ENCODE measurements around the gene GALNS.

The GALNS gene

DNA sequence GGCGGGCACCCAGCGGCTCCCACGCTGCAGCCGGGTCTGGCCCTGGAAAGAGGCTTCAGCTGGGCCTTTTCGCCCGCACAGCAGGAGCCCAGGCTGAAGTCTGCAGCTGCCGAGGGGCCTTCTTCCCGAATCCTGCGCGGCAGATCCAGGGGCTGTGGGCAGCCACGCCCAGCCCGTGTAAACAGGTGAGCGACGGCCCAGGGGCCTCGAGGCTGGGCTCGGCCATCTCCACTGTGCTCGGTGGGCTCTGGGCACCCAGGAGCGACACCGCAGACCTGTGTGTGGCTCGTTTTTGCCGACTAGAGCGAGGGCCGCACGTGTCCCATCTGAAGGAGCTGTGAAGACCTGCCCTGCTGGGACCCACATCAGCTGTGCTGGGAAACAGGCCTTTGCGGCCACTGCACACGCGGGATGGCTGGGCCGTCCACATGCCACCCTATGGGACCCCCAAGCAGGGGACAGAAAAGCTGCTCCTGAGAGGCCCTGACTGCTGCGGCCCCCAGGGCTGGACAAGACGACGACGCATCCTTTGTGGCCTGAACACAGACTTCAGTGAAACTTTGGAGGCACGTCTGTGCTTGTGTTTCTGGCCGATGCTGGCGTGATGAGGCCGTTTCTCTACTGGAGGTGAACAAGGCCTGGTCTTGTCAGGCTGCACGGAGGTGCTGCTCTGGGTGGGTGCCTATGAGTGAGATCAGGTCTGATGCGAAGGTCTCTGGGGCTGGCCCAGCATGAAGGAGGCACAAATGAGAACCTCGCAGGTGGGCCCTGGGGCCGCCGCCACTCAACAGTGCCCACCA, 39.8 kb downstream of the GALNS start:
- no peak for DNase-seq (ENCODE audit: low spot score)

DNA sequence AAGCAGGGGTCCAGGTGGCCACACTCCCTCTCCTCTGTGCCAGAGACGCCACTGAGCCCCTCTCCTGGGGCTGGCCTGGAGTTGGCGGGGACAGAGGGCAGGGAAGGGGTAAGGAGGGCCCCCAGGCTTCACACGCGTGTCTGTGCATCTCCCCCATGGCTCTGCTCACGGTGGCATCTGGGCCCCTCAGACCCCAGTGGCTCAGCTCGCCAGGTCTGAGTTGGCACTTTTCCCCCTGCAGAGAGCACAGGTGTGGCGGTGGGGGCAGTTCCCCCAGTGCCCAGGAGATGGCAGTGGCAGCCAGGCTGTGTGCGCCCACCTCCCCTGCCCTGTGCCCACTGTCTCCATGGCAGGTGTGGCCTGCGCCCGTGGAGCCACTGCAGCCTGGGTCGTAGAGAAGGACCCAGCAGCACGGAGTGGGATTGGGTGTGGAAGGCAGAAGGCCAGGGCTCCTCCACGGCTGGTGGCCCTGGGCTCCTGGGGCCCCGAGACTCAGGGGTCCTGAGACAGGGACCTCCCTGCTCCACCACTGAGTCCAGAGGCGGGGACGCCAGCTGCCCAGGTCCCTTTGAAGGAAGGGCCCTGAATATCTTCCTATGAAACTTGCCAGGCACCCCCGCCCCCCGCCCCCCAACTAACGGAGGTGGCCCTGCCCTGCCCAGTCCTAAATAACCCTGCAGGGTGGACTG, 40.7 kb downstream of the GALNS start:
- DNase-seq (ENCODE audit: low spot score) = peak; percentile 77

- no peak for DNase-seq (ENCODE audit: low spot score)
Measured at GRCh38 chr16:88815227-88815626, 41.5 kb downstream of the GALNS start.

- DNase-seq (ENCODE audit: low spot score) = no peak
Measured at GRCh38 chr16:88814144-88814502, 42.6 kb downstream of the GALNS start.

GRCh38 chr16:88813269-88814143, 43.2 kb downstream of the GALNS start:
- no peak for DNase-seq (ENCODE audit: low spot score)

DNA sequence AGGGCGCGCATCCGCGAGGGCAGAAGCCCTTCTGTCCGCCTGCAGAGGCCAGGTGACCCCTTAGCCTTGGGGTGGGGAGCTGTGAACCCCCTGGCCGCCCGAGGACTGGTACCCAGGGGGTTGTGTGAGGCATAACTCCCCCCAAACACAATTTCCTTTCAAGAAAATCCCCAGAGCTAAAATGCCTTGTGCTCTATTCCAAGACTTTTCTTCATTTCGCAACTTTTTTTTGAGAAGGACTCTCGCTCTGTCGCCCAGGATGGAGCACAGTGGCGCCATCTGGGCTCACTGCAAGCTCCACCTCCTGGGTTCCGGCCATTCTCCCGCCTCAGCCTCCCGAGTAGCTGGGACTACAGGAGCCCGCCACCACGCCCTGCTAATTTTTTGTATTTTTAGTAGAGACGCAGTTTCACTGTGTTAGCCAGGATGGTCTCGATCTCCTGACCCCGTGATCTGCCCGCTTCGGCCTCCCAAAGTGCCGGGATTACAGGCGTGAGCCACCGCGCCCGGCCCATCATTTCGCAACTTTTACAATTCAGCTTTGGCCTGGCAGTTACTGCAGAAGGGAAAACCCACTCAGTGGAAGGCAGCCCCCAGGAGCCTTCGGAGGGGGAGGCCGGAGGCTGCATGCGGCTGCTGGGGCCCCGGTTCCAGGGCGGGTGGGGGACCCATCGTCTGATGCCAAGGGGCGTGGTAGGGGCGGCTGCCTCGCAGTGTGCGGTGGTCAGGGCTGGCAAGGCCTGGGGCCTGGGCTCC, 44.1 kb downstream of the GALNS start:
- DNase-seq (ENCODE audit: low spot score) = peak; percentile 60

DNA sequence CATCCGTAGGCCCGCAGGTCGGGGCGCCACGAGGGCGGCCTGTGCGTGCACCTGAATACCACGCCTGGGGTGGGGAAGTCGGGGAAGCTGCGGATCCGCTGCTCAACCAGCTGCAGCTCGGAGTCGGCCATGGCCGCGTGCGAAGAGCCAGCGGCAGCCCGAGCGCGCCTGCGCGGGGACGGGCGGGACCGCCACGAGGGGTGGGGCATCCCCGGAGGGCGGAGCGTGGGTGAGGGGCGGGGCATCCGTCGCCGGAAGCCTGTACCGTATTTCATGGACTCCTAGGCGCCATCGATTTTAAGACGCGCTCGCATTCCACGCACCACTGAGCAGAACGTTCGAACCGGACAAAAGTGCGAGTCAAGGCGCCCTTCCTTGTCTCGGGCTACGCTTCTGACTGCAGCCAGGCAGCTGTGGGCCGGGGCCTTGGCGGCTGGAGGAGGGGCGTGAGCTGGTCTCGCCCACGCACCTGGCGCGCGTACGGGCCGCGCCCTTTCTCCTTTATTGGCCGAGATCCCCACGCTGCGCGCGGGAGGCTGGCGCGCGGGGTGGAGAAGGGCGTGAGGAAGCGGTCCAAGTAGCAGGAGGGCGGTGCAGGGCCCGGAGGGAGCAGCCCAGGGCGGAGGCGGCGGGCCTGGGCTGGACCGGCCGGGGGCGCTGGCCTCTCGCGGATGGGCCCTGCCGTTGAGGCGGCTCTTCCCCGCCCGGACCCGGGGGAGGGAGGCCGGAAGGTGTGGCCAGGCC, 44.8 kb downstream of the GALNS start, which contains the start of gene APRT:
Gene APRT (minus strand): TSS at position 160 of the 744 bp plus-strand sequence. CDS start 29 bp downstream, at position 131.
- peak; percentile 99 for DNase-seq (ENCODE audit: low spot score)

DNA sequence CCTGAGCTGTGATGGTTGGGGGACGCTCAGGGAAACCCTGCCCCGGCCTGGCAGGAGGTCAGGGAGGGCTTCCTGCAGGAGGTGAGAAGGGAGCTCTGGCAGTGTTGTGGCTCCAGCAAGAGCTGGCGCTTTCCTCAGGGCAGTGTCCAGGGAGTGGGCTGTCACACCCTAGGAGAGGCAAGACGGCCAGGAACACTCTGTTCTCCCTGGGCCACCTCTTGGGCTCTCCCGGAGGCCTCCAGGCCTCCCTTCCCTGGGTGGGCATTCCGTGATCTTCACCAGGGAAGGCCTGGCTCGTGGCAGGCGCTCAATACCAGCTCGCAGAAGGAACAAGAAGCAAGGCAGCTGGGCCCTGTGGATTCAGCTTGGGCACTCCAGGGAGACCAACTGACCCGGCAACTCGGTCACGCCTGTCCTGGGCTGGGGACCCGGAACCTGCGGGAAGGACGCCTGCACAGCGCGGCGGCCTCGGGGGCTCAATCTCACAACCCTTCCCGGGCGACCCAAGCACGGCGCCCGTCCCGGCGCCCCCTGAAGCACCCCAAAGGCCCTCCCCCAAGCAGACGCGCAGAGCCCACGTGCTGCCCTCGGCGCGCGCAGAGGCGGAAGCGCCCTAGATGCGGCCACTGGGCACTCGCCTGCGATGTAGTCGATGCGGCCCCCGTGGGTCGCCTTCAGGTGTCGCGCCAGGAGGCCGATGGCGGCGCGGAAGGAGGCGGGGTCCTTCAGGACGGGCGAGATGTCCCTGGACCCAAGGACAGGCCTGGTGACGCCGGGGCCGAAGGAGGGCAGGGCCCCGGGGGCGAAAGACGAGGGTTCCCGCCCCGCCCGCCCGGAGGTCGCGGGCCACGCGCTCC, 45.6 kb downstream of the GALNS start:
- DNase-seq (ENCODE audit: low spot score) = peak; percentile 79

DNA sequence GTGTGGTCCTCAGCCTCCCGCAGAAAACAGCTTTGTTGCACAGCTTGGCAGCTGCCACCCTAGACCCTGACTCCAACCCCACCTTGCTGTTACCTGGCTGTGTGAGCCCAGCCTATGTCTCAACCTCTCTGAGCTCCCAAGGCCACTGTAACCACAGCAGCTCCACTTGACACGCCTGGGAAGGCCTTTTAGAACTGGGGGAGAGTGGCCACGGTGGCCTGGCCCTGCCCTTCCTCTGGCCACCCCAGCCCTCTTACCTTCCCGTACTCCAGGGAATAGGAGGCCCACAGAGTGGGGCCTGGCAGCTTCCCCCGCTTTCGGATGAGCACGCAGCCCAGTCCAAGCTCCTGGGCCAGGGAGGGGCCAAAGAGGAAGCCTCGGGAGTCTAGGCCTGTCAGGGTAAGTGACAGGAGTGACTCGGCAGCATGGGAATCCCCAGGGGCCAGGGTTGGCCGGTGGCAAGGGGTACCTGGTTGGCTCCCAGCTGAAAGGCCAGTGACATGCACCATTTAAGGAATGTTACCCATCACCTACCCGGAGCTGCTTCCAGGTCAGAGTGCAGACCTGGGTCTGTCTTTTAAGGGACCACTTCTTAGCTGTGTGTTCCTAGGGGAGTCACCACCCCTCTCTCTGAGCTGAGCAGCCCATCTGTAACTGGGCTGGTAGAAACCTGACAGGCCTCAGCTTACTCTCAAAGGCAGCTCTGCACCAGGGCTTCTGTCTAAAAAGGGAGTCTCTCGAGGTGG, 46.4 kb downstream of the GALNS start:
- no peak for DNase-seq (ENCODE audit: low spot score)

- DNase-seq (ENCODE audit: low spot score) = no peak
Measured at GRCh38 chr16:88809676-88810165, 47.0 kb downstream of the GALNS start.

GRCh38 chr16:88809068-88809675, 47.6 kb downstream of the GALNS start:
- no peak for DNase-seq (ENCODE audit: low spot score)

DNA sequence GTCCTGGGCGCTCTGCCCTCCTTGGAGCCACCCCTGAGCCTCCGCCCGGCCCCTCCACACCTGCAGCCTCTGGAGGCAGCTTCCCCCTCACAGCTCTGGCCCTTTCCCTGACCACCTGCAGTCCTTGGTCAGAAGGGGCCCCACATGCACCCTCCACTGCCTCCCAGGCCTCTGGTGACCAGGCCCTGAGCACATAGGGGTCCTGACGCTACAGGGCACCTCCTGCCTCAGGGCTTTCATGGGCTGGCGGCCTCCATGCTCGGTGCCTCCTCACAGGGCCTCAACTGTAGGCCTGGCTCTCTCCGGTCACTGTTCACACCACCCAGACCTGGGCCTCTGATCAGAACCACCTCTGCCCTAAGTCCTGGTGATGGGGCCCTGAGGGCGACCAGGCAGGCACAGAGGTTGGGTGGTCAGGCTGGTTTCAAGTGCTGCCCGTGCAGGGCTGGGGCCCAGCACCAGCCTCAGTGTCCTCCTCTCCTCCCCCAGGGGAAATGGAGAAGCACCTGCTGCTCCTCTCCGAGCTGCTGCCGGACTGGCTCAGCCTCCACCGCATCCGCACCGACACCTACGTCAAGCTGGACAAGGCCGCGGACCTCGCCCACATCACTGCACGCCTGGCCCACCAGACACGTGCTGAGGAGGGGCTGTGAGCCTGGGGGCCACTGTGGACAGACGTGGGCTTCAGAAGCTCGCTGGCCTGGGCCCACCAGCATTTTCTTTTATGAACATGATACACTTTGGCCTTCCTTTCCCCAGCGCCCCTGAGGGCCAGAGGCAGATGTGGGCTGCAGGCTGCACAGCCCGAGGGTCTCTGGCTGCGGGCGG, 48.9 kb downstream of the GALNS start:
- no peak for DNase-seq (ENCODE audit: low spot score)

- no peak for DNase-seq (ENCODE audit: low spot score)
Measured at GRCh38 chr16:88807142-88807625, 49.6 kb downstream of the GALNS start.

GRCh38 chr16:88806491-88807111, 50.1 kb downstream of the GALNS start:
- DNase-seq (ENCODE audit: low spot score) = no peak

DNA sequence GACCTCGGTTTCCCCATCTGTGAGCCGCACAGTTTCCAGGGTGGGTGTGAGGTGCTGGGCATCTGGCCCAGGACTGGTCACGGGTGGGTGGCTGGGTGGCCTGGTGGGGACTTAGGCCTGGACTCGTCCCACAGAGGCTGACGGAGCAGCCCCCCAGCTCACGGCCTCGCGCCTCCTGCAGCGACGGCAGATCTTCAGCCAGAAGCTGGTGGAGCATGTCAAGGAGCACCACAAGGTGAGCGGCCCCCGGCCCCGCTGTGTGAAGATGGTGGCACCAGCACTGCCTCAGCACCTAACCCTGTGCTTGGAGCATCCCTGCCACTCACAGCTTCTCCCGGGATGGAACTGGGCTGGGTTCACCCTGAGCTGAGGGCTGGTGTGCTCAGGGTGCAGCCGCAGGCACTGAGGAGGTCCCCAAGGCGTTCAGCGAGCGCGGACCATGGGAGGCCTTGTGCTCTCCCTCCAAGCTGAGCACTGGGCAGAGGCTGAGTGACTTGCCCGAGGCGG, 50.8 kb downstream of the GALNS start:
- DNase-seq (ENCODE audit: low spot score) = no peak

DNA sequence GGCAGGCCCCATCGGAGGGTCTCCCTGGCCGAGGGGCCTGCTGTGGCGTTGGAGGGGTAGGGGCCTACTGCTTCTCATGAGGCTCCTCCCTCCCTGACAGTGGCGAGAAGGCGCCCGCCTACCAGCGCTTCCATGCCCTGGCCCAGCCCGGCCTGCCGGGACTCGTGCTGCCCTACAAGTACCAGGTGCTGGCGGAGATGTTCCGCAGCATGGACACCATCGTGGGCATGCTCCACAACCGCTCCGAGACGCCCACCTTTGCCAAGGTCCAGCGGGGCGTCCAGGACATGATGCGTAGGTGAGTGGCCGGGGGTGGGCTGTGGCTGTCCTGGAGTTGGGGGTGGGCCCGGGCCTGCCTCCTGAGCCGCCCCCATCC, 51.4 kb downstream of the GALNS start:
- no peak for DNase-seq (ENCODE audit: low spot score)

Measured in HuH-7 (cell line).